Measurements from ENCODE around the gene RTP2. TPM values are rescaled to one million over a fixed set of nuclear protein-coding genes. Genes with fewer than 3 reads are reported as not detected.

The RTP2 gene
- total and polyA plus RNA-seq, 3 donors from 2014 or later, result 0.37 to 0.79 (median 0.71) TPM

- Histone ChIP-seq H3K4me3 (no peak overlapping the region), H3K4me1 (peaks cover 14% of the 10 kb centered on the region), H3K36me3 (ENCODE audit: low read depth, missing control alignments) (no peaks in the 10 kb centered on the region), H3K27ac (peak overlapping the region; percentile 97), H3K27me3 (no peaks in the 10 kb centered on the region), H3K9me3 (no peaks in the 10 kb centered on the region)
- 45 to 54% methylated on average over 5 of the region's 5 CpGs for WGBS, 2 donors
- TF ChIP-seq CTCF (IDR thresholded peaks at IDR 0.05) (no peak), POLR2A (IDR thresholded peaks at IDR 0.05) (no peak)
- intact Hi-C loops (cut with DNase I; ENCODE audit: low total_unique reads), result loop anchor here (10.0 kb wide), 3 partner anchors 327 to 1397 kb away; no protein-coding TSS in a partner anchor
- DNase-seq, result no peak
Measured at GRCh38 chr3:187747506-187747905, 45.1 kb upstream of the RTP2 start.

- H3K9me3 ChIP-seq, result no peaks in the 10 kb centered on the region
- H3K27me3 ChIP-seq, result no peaks in the 10 kb centered on the region
- TF ChIP-seq CTCF (IDR thresholded peaks at IDR 0.05) (no peak), POLR2A (IDR thresholded peaks at IDR 0.05) (no peak)
- peaks cover 22% of the 10 kb centered on the region for H3K4me1 ChIP-seq
- WGBS, 2 donors, result 8 to 10% methylated on average over 10 of the region's 10 CpGs
- H3K4me3 ChIP-seq, result peak overlapping the region; percentile 78 to 87
- peak overlapping the region; percentile 97 for H3K27ac ChIP-seq
- intact Hi-C loops (cut with DNase I; ENCODE audit: low total_unique reads), result loop anchor here (10.0 kb wide), 3 partner anchors 328 to 1398 kb away; no protein-coding TSS in a partner anchor
- peak; percentile 69 for DNase-seq
- no peaks in the 10 kb centered on the region for H3K36me3 ChIP-seq (ENCODE audit: low read depth, missing control alignments)
Measured at GRCh38 chr3:187746442-187747281, 44.3 kb upstream of the RTP2 start.

- H3K9me3 ChIP-seq, result no peaks in the 10 kb centered on the region
- H3K4me3 ChIP-seq, result peak overlapping the region; percentile 78 to 87
- peak in 1 of 3 experiments; percentile 4 for TF ChIP-seq CTCF (IDR thresholded peaks at IDR 0.05)
- no peak for TF ChIP-seq POLR2A (IDR thresholded peaks at IDR 0.05)
- no peaks in the 10 kb centered on the region for H3K27me3 ChIP-seq
- intact Hi-C loops (cut with DNase I; ENCODE audit: low total_unique reads), result loop anchor here (10.0 kb wide), 3 partner anchors 329 to 1399 kb away; no protein-coding TSS in a partner anchor
- no peaks in the 10 kb centered on the region for H3K36me3 ChIP-seq (ENCODE audit: low read depth, missing control alignments)
- peaks cover 23% of the 10 kb centered on the region for H3K4me1 ChIP-seq
- H3K27ac ChIP-seq, result peak overlapping the region; percentile 97
- no peak for DNase-seq
- 2 to 3% methylated on average over 6 of the region's 6 CpGs for WGBS, 2 donors
Measured at GRCh38 chr3:187746059-187746441, 43.7 kb upstream of the RTP2 start.

- H3K36me3 ChIP-seq (ENCODE audit: low read depth, missing control alignments), result no peaks in the 10 kb centered on the region
- TF ChIP-seq CTCF (IDR thresholded peaks at IDR 0.05) (peak in 1 of 3 experiments; percentile 23), POLR2A (IDR thresholded peaks at IDR 0.05) (peak; percentile 98)
- intact Hi-C loops (cut with DNase I; ENCODE audit: low total_unique reads), result loop anchor here (10.0 kb wide), 3 partner anchors 329 to 1399 kb away; no protein-coding TSS in a partner anchor
- peak within 1 kb of the TSS; percentile 78 to 87 for H3K4me3 ChIP-seq
- peaks cover 26% of the 10 kb centered on the region for H3K4me1 ChIP-seq
- 0% methylated on average over 37 to 40 of the region's 40 CpGs for WGBS, 2 donors
- H3K27me3 ChIP-seq, result no peaks in the 10 kb centered on the region
- H3K27ac ChIP-seq, result peak within 1 kb of the TSS; percentile 97
- H3K9me3 ChIP-seq, result no peaks in the 10 kb centered on the region
- DNase-seq, result peak; percentile 96
Measured at GRCh38 chr3:187745201-187746058, 43.1 kb upstream of the RTP2 start, which contains the start of gene BCL6. Gene BCL6, minus strand, starts transcription at chr3:187745468. Its CDS starts 11,775 bp downstream, at chr3:187733693.
